Sigmoid colon (tissue), 4 donors: Measurements from ENCODE around the gene TMPRSS11F.

Experiments
- EP300 ChIP-seq, 4 donors: sonication (generic); formaldehyde crosslinking; IDR thresholded peaks; one replicate each; pipeline ENCODE4 v1.6.1; 2017; ENCODE audit warnings: antibody characterized with exemption in 4 of 4
- POLR2A ChIP-seq, 2 donors: fragments of 450-650 bp; IDR thresholded peaks; one replicate each; pipeline ENCODE4 v1.6.1; 2016; ENCODE audit warnings: antibody characterized with exemption in 2 of 2, mild to moderate bottlenecking in 2 of 2, moderate library complexity in 2 of 2

- TF ChIP-seq EP300 (IDR thresholded peaks at IDR 0.05): no peak
- no peak for TF ChIP-seq POLR2A (IDR thresholded peaks at IDR 0.05)
These were observed 19.2 kb downstream of the TMPRSS11F start for GRCh38 chr4:68110441-68110840.
